Measurements from ENCODE around the gene ZC3H6.
A peak's percentile ranks its signal among the peaks of the same experiment; 100 is the strongest.

ZC3H6 gene

DNA sequence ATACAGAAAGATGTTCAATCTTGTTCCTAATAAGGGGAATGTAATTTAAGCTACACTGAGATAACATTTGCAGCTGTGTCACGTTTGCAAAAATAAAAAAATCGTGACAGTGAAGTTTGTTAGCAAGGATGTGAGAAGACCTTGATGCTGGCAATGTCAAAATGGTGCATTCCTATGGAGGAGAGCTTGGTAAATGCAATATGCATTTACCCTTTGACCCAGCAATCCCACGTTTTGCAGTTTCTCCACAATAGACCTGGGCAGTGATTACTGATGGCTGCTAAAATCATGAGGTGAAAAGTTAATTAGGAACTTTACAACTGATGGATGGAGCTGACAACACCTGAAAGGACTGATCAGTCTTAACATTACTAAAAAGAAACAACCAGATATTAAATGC, 43.1 kb downstream of the ZC3H6 start:
- no peak overlapping the region for H3K4me3 ChIP-seq (ENCODE audit: control insufficient read depth, low read depth, low read length)
- no peak for DNase-seq (ENCODE audit: low read depth)
- TF ChIP-seq, protein P1, sequence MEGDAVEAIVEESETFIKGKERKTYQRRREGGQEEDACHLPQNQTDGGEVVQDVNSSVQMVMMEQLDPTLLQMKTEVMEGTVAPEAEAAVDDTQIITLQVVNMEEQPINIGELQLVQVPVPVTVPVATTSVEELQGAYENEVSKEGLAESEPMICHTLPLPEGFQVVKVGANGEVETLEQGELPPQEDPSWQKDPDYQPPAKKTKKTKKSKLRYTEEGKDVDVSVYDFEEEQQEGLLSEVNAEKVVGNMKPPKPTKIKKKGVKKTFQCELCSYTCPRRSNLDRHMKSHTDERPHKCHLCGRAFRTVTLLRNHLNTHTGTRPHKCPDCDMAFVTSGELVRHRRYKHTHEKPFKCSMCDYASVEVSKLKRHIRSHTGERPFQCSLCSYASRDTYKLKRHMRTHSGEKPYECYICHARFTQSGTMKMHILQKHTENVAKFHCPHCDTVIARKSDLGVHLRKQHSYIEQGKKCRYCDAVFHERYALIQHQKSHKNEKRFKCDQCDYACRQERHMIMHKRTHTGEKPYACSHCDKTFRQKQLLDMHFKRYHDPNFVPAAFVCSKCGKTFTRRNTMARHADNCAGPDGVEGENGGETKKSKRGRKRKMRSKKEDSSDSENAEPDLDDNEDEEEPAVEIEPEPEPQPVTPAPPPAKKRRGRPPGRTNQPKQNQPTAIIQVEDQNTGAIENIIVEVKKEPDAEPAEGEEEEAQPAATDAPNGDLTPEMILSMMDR (conservative IDR thresholded peaks at IDR 0.05; ENCODE audit: control insufficient read depth, insufficient read depth, low read depth, low read length), result no peak

GRCh38 chr2:112321375-112322320, 46.3 kb downstream of the ZC3H6 start:
- TF ChIP-seq, protein P1 (conservative IDR thresholded peaks at IDR 0.05; ENCODE audit: control insufficient read depth, insufficient read depth, low read depth, low read length), result no peak
- peak; percentile 11 for DNase-seq (ENCODE audit: low read depth)
- H3K4me3 ChIP-seq (ENCODE audit: control insufficient read depth, low read depth, low read length), result no peak overlapping the region

- H3K4me3 ChIP-seq (ENCODE audit: control insufficient read depth, low read depth, low read length), result no peak overlapping the region
- TF ChIP-seq, protein P1 (conservative IDR thresholded peaks at IDR 0.05; ENCODE audit: control insufficient read depth, insufficient read depth, low read depth, low read length), result no peak
- DNase-seq (ENCODE audit: low read depth), result no peak
These were observed 47.5 kb downstream of the ZC3H6 start for GRCh38 chr2:112322919-112323318.

DNA sequence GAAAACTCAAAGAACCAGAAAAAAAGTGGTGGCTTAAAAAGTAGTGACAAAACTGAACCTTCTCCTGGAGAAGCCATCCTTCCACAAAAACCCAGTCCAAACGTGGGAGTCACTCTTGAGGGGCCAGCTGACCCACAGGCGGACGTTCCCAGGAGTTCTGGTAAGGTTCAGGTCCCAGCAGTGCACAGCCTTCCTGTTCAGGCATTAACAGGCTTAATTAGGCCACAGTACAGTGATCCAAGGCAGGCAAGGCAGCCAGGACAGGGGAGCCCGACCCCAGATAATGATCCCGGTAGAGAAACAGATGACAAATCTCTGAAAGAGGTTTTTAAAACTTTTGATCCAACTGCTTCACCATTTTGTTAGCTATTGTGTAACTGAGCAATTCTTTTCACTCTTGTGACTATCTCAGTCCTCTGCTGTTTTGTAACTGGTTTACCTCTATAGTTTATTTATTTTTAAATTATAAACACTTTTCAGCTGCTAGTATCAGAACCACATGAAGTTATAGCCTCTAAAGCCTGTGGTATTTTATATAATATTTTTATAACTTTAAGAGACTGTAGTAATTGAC, 56.8 kb downstream of the ZC3H6 start:
- H3K4me3 ChIP-seq (ENCODE audit: control insufficient read depth, low read depth, low read length), result no peak overlapping the region
- DNase-seq (ENCODE audit: low read depth), result no peak
- TF ChIP-seq, protein P1 (conservative IDR thresholded peaks at IDR 0.05; ENCODE audit: control insufficient read depth, insufficient read depth, low read depth, low read length), result no peak

GRCh38 chr2:112335600-112335999, 60.2 kb downstream of the ZC3H6 start:
- H3K4me3 ChIP-seq (ENCODE audit: control insufficient read depth, low read depth, low read length), result no peak overlapping the region
- DNase-seq (ENCODE audit: low read depth), result no peak
- TF ChIP-seq, protein P1 (conservative IDR thresholded peaks at IDR 0.05; ENCODE audit: control insufficient read depth, insufficient read depth, low read depth, low read length), result no peak

DNA sequence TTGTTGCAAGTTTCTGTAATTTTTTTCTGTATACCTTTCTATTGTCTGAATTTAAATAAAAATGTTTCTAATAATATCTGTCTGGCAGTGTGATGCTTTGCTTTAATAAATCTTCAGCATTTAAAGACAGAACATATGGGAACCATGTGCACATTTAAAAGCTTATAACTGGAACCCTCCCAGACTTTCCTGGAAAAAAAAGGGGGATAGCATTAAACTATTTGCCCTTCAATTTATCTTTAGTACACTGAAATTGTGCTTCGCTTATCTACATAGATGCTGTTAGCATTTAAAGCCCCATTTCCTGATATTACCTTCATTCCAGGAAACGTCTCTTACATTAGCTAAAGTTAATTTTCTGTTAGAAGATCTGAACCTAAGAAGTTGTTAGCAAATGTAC, 64.6 kb downstream of the ZC3H6 start:
- DNase-seq (ENCODE audit: low read depth), result no peak
- no peak overlapping the region for H3K4me3 ChIP-seq (ENCODE audit: control insufficient read depth, low read depth, low read length)
- TF ChIP-seq, protein P1 (conservative IDR thresholded peaks at IDR 0.05; ENCODE audit: control insufficient read depth, insufficient read depth, low read depth, low read length), result no peak
